GM21390 (cell line): ENCODE measurements around the gene PAQR7.

Source experiments
- ATAC-seq: cut with Tn5 transposase; IDR thresholded peaks from one replicate; pipeline ENCODE4 v1.9.1; 2021; ENCODE audit not compliant: unreplicated experiment

Gene PAQR7

GRCh38 chr1:25874209-25874608 is 1.3 kb downstream of the PAQR7 start:
- ATAC-seq = no peak

GRCh38 chr1:25873120-25873519 is 2.4 kb downstream of the PAQR7 start:
- no peak for ATAC-seq

- no peak for ATAC-seq
Observed at GRCh38 chr1:25872713-25873112, 2.8 kb downstream of the PAQR7 start.

- ATAC-seq = no peak
Observed at GRCh38 chr1:25871704-25872494, 3.6 kb downstream of the PAQR7 start.

GRCh38 chr1:25871086-25871703 is 4.3 kb downstream of the PAQR7 start:
- no peak for ATAC-seq

- ATAC-seq = no peak
Observed at GRCh38 chr1:25870614-25871013, 4.9 kb downstream of the PAQR7 start.

GRCh38 chr1:25869909-25870606 is 5.5 kb downstream of the PAQR7 start:
- no peak for ATAC-seq

- ATAC-seq = no peak
Observed at GRCh38 chr1:25867210-25867991, 8.1 kb downstream of the PAQR7 start.

GRCh38 chr1:25866288-25866687 is 9.2 kb downstream of the PAQR7 start:
- ATAC-seq = no peak

GRCh38 chr1:25864434-25864833 is 11.1 kb downstream of the PAQR7 start:
- no peak for ATAC-seq

- no peak for ATAC-seq
Observed at GRCh38 chr1:25863486-25864262, 11.8 kb downstream of the PAQR7 start.

- ATAC-seq = no peak
Observed at GRCh38 chr1:25862785-25863485, 12.6 kb downstream of the PAQR7 start.

GRCh38 chr1:25861316-25862286 is 13.9 kb downstream of the PAQR7 start:
- no peak for ATAC-seq

GRCh38 chr1:25858906-25859789 is 16.4 kb downstream of the PAQR7 start, which contains the start of gene AUNIP:
Gene AUNIP, minus strand, starts transcription at chr1:25859457. Its CDS starts 100 bp downstream, at chr1:25859357.
- ATAC-seq = peak; percentile 78

- ATAC-seq = no peak
Observed at GRCh38 chr1:25858494-25858893, 17.0 kb downstream of the PAQR7 start.

GRCh38 chr1:25856856-25857255 is 18.7 kb downstream of the PAQR7 start:
- ATAC-seq = no peak

GRCh38 chr1:25854554-25854953 is 21.0 kb downstream of the PAQR7 start:
- ATAC-seq = no peak

GRCh38 chr1:25848531-25848930 is 27.0 kb downstream of the PAQR7 start:
- no peak for ATAC-seq
